ENCODE data around the gene USP24.

Gene USP24

DNA sequence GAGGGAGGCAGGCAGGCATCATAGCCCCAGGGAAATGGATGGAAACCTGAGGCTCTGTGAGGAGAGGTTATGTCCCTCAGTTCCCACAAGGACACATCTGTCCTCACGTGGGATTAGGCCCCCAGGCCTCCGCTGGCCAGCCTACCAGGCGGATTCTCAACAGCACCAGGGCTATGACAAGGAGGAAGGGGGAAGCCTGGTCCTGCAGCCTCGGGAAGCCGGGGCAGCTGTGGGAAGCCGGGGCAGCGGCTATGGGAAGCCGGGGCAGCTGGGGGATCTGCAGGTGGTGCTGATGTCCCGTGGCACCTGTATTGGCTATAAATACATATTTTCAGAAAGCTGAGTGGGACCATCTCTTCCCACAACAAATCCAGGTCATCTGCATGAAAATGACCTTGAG, 196.8 kb downstream of the USP24 start:
- DNase-seq, result no peak

All from activated CD4-positive, alpha-beta T cell treated with anti-CD3 and anti-CD28 coated beads for 48 hours (primary cell).